C4-2B (cell line): ENCODE results near the gene CSAG1.

Experiments
- CTCF ChIP-seq: fragments of 450-650 bp; conservative IDR thresholded peaks from 2 replicates; pipeline ENCODE4 v1.5.1; 2017; ENCODE audit warnings: mild to moderate bottlenecking
- ZFX ChIP-seq: fragments of 450-650 bp; IDR thresholded peaks from 2 replicates; pipeline ENCODE4 v1.6.1; 2017

- no peak for TF ChIP-seq CTCF
- no peak for TF ChIP-seq ZFX
Measured at GRCh38 chrX:152738560-152738959, 5.0 kb upstream of the CSAG1 start.
